HFFc6 (cell line): ENCODE measurements around the gene JADE1. TPM values are rescaled to one million over a fixed set of nuclear protein-coding genes. Genes with fewer than 3 reads are reported as not detected.

Experiments used
- DNase-seq: peaks from one replicate; pipeline ENCODE4 v3.0.0-alpha.2; 2018
- H3K27ac Mint-ChIP-seq: 2 replicates; pipeline ENCODE4 v1.8.0; 2020; ENCODE audit warnings: mild to moderate bottlenecking, mixed read lengths
- H3K27me3 Mint-ChIP-seq: 2 replicates; pipeline ENCODE4 v1.8.0; 2021; ENCODE audit warnings: mild to moderate bottlenecking, moderate library complexity, mixed read lengths; ENCODE audit not compliant: insufficient read depth
- H3K36me3 Mint-ChIP-seq: 2 replicates; pipeline ENCODE4 v1.8.0; 2021; ENCODE audit warnings: low read depth, mixed read lengths
- H3K4me1 Mint-ChIP-seq: 2 replicates; pipeline ENCODE4 v1.8.0; 2020; ENCODE audit warnings: low read depth, mixed read lengths
- H3K4me3 Mint-ChIP-seq: 2 replicates; pipeline ENCODE4 v1.8.0; 2020; ENCODE audit warnings: mild to moderate bottlenecking, moderate library complexity, mixed read lengths
- H3K9me3 Mint-ChIP-seq: 2 replicates; pipeline ENCODE4 v1.8.0; 2020; ENCODE audit warnings: mild to moderate bottlenecking, mixed read lengths
- CTCF ChIP-seq: fragments of 200-600 bp; sonication (generic); IDR thresholded peaks from 2 replicates; pipeline ENCODE4 v1.5.0; 2021; ENCODE audit warnings: antibody characterized with exemption, mild to moderate bottlenecking
- total RNA-seq, 6 experiments: library from RNA; stranded (reverse); fragmentation: NEBNext Ultra II Directional; extraction: Animal tissue kit (Norgen Biotek cat#: 25700); gene quantifications; 2 replicates in 1 of 6; 3 replicates in 5 of 6; pipeline ENCODE4 v1.2.3, GENCODE V29; 2021

JADE1 gene
- total RNA-seq, 6 experiments from 2014 or later = 23.2 to 32.4 (median 26.6) TPM

- H3K36me3 Mint-ChIP-seq = peaks cover 19% of the 10 kb centered on the region
- H3K4me3 Mint-ChIP-seq = peak overlapping the region; percentile 3; the same call in 1 of the 2 replicates
- H3K27ac Mint-ChIP-seq = peak overlapping the region; percentile 57
- no peaks in the 10 kb centered on the region for H3K9me3 Mint-ChIP-seq
- no peak for TF ChIP-seq CTCF
- DNase-seq = no peak
- peaks cover 45% of the 10 kb centered on the region for H3K4me1 Mint-ChIP-seq
- no peaks in the 10 kb centered on the region for H3K27me3 Mint-ChIP-seq
Observed at GRCh38 chr4:128830906-128831503, 21.5 kb downstream of the JADE1 start.

- peak overlapping the region; percentile 57 for H3K27ac Mint-ChIP-seq
- no peak overlapping the region for H3K4me3 Mint-ChIP-seq
- H3K9me3 Mint-ChIP-seq = no peaks in the 10 kb centered on the region
- peaks cover 21% of the 10 kb centered on the region for H3K36me3 Mint-ChIP-seq
- TF ChIP-seq CTCF = no peak
- H3K27me3 Mint-ChIP-seq = no peaks in the 10 kb centered on the region
- no peak for DNase-seq
- peaks cover 38% of the 10 kb centered on the region for H3K4me1 Mint-ChIP-seq
Observed at GRCh38 chr4:128831531-128832242, 22.2 kb downstream of the JADE1 start.

DNA sequence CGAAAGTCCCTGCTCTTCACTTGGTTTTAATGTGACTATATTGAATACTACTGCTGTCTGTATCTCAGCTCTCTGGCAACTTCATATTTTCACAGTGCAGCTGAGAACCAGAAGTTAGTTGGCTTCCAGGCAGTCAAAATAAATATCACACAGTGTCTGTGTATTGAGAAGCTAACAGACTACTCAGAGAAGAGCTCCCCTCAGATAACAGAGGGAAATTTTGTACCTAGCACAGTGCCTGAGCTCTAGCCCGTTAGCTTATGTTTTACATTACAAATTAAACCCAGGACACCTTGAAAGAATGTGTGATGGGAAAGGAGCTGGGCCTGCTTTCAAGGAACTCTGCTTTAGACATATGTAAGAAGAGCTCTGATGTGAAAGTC, 22.7 kb downstream of the JADE1 start:
- no peak for DNase-seq

GRCh38 chr4:128835498-128836222, 26.2 kb downstream of the JADE1 start:
- Mint-ChIP-seq H3K27me3 (no peaks in the 10 kb centered on the region), H3K36me3 (peaks cover 24% of the 10 kb centered on the region), H3K4me1 (peaks cover 45% of the 10 kb centered on the region), H3K4me3 (no peak overlapping the region), H3K27ac (no peak overlapping the region), H3K9me3 (no peaks in the 10 kb centered on the region)
- DNase-seq = no peak
- TF ChIP-seq CTCF = no peak

More for the DNA sequence above, 22.7 kb downstream of the JADE1 start:
- Mint-ChIP-seq H3K4me1 (peaks cover 36% of the 10 kb centered on the region), H3K27ac (peak overlapping the region; percentile 38; the same call in 1 of the 2 replicates), H3K4me3 (no peak overlapping the region), H3K9me3 (no peaks in the 10 kb centered on the region), H3K27me3 (no peaks in the 10 kb centered on the region), H3K36me3 (peaks cover 19% of the 10 kb centered on the region)
- TF ChIP-seq CTCF = no peak

GRCh38 chr4:128837198-128837597, 27.7 kb downstream of the JADE1 start:
- Mint-ChIP-seq H3K9me3 (no peaks in the 10 kb centered on the region), H3K4me1 (peaks cover 30% of the 10 kb centered on the region), H3K36me3 (peaks cover 31% of the 10 kb centered on the region), H3K4me3 (no peak overlapping the region), H3K27ac (no peak overlapping the region), H3K27me3 (no peaks in the 10 kb centered on the region)
- no peak for TF ChIP-seq CTCF
- DNase-seq = no peak
